Measurements from ENCODE around the gene CUBN. TPM values are rescaled to one million over a fixed set of nuclear protein-coding genes. Genes with fewer than 3 reads are reported as not detected.

CUBN gene
- total and polyA plus RNA-seq, 12 donors, result 0.41 to 9.3 (median 1.3) TPM

DNA sequence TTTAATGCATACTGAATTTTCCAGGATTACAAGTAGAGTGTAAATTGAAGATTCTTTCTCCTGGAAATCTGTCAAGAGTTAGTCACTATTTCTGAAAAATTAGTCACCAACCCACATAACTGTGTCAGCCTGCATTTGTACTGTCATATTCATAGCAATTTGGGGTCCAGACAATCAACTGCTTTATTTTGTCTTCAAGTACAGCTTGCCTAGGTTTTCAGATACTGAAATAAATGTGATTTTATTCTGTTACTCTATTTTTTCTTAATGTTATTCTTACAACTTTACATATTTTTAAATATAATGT, 55.1 kb downstream of the CUBN start:
- intact Hi-C loops (cut with DNase I), result no loop called here
- no peak for DNase-seq

DNA sequence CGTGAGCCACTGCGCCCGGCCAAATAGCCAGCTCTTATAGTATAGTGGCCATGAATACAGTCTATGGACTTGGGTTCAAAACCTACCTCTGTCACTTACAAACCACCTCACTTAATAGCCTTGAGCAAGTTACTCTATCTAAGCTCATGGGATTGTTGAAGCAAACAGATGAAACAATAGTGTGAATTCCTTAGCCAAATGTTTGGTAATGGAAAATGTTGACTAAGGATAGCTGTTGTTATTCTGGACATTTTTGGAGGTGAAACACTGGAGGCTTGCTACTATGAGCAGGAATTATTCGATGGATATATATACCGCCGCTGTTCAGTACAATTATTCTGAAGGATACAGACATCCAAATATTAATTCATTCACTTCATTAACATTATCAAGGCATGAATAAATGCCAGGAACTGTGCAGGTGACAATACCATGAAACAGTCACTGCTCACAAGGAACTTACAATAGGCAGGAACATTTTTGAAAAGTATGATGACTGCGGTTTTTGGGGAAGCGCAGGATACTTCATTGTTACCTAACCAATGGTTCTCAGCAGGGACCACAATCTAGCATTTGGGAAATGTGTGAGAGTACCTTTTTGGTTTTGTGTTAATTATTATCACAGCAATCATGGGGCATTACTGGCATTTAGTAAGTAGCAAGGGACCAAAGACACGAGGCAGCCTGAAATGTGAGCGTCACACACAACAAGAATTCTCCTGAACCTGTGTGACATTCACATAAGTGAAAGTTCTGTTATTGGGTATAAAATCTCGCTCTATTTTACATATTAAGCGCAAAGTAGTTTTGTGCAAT, 55.7 kb downstream of the CUBN start:
- TF ChIP-seq, protein P1, sequence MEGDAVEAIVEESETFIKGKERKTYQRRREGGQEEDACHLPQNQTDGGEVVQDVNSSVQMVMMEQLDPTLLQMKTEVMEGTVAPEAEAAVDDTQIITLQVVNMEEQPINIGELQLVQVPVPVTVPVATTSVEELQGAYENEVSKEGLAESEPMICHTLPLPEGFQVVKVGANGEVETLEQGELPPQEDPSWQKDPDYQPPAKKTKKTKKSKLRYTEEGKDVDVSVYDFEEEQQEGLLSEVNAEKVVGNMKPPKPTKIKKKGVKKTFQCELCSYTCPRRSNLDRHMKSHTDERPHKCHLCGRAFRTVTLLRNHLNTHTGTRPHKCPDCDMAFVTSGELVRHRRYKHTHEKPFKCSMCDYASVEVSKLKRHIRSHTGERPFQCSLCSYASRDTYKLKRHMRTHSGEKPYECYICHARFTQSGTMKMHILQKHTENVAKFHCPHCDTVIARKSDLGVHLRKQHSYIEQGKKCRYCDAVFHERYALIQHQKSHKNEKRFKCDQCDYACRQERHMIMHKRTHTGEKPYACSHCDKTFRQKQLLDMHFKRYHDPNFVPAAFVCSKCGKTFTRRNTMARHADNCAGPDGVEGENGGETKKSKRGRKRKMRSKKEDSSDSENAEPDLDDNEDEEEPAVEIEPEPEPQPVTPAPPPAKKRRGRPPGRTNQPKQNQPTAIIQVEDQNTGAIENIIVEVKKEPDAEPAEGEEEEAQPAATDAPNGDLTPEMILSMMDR (IDR thresholded peaks at IDR 0.05), result no peak
- no peak for TF ChIP-seq POLR2A (IDR thresholded peaks at IDR 0.05)
- no peaks in the 10 kb centered on the region for H3K27me3 ChIP-seq
- H3K36me3 ChIP-seq (replicated peaks in 1 of 2), result no peaks in the 10 kb centered on the region
- no peak overlapping the region for H3K4me3 ChIP-seq
- 94 to 97% (median 96%) methylated on average over 12 of the region's 12 CpGs for WGBS, 4 donors
- H3K4me1 ChIP-seq (replicated peaks in 1 of 2), result peaks cover 0 to 10% of the 10 kb centered on the region in 2 donors
- H3K9me3 ChIP-seq (replicated peaks in 1 of 3), result no peaks in the 10 kb centered on the region
- intact Hi-C loops (cut with DNase I), result no loop called here
- no peak for DNase-seq
- H3K27ac ChIP-seq, result no peak overlapping the region

More for the DNA sequence above, 55.1 kb downstream of the CUBN start:
- H3K4me3 ChIP-seq, result no peak overlapping the region
- H3K9me3 ChIP-seq (replicated peaks in 1 of 3), result no peaks in the 10 kb centered on the region
- no peak for TF ChIP-seq POLR2A (IDR thresholded peaks at IDR 0.05)
- TF ChIP-seq, protein P1 (IDR thresholded peaks at IDR 0.05), result no peak
- no peaks in the 10 kb centered on the region for H3K27me3 ChIP-seq
- H3K4me1 ChIP-seq (replicated peaks in 1 of 2), result peaks cover 0 to 10% of the 10 kb centered on the region in 2 donors
- H3K27ac ChIP-seq, result no peak overlapping the region
- no peaks in the 10 kb centered on the region for H3K36me3 ChIP-seq (replicated peaks in 1 of 2)

GRCh38 chr10:17068953-17069352, 60.7 kb downstream of the CUBN start:
- intact Hi-C loops (cut with DNase I), result no loop called here
- H3K27ac ChIP-seq, result no peak overlapping the region
- 88 to 93% (median 90%) methylated on average over 2 of the region's 2 CpGs for WGBS, 4 donors
- no peak overlapping the region for H3K4me3 ChIP-seq
- no peak for DNase-seq
- no peaks in the 10 kb centered on the region for H3K9me3 ChIP-seq (replicated peaks in 1 of 3)
- no peaks in the 10 kb centered on the region for H3K4me1 ChIP-seq (replicated peaks in 1 of 2)
- no peaks in the 10 kb centered on the region for H3K27me3 ChIP-seq
- no peaks in the 10 kb centered on the region for H3K36me3 ChIP-seq (replicated peaks in 1 of 2)
- TF ChIP-seq, protein P1 (IDR thresholded peaks at IDR 0.05), result no peak
- TF ChIP-seq POLR2A (IDR thresholded peaks at IDR 0.05), result no peak

DNA sequence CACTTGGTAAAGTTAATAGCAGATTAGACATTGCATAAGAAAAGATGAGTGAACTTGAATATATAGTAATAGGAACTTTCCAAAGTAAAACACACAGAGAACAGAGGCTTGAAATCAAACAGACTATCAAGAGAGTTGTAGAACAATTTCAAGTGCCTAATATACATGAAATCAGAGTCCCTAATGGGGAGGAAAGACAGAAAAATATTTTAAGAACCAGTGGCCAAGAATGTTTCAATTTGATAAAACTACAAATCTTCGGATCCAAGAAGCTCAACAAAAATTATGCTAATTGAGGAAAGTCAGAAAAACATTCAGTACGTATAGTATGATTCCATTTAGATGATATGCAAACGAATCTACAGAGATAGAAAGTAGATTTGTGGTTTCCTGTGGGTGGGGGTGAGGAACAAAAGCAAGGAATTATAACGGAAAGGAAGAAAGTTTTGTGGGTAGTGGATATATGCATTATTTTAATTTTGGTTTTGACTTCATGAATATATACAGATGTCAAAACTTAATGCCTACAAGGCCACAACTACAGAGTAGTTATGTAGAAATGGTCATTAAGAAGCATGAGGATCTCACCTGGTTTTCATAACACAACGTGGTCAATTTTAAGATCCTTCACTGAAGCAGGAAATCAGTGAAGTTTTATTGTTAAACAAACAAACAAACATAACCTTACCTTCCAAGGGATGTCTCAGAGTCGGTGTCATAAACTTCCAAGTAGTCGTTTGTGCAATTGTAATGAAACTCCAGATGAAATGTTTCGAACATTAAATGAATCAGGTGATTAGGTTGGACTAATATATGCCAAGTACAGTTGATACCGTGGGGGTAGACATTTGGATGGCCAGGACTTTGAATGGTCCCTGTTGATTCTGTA, 62.0 kb downstream of the CUBN start:
- H3K36me3 ChIP-seq (replicated peaks in 1 of 2), result no peaks in the 10 kb centered on the region
- H3K27ac ChIP-seq, result no peak overlapping the region
- DNase-seq, result no peak
- TF ChIP-seq, protein P1 (IDR thresholded peaks at IDR 0.05), result no peak
- no peak for TF ChIP-seq POLR2A (IDR thresholded peaks at IDR 0.05)
- H3K27me3 ChIP-seq, result no peaks in the 10 kb centered on the region
- peaks cover 0 to under 1% of the 10 kb centered on the region in 2 donors for H3K4me1 ChIP-seq (replicated peaks in 1 of 2)
- WGBS, 4 donors, result 66 to 77% (median 69%) methylated on average over 9 of the region's 9 CpGs
- no peaks in the 10 kb centered on the region for H3K9me3 ChIP-seq (replicated peaks in 1 of 3)
- intact Hi-C loops (cut with DNase I), result no loop called here
- H3K4me3 ChIP-seq, result no peak overlapping the region
